Measurements from ENCODE around the gene MRC2. TPM values are rescaled to one million over a fixed set of nuclear protein-coding genes. Genes with fewer than 3 reads are reported as not detected.

MRC2 gene
- total RNA-seq, 4 donors from 2014 or later, result 7.9 to 47.2 (median 14.5) TPM

- no peak overlapping the region for H3K27ac ChIP-seq
- H3K4me3 ChIP-seq, result no peak overlapping the region
- intact Hi-C loops (cut with DNase I; ENCODE audit: low total_unique reads) (no loop called here), in situ Hi-C loops (cut with MboI; ENCODE audit: low pct_ligation_motif_present in 1 of 4, low pct_unique_long_range_greater_than_20kb in 1 of 4, low sequenced_read_pairs in 3 of 4) (no loop called here)
- H3K27me3 ChIP-seq, result no peaks in the 10 kb centered on the region
- H3K36me3 ChIP-seq, result no peaks in the 10 kb centered on the region
- TF ChIP-seq CTCF (IDR thresholded peaks at IDR 0.05) (no peak), POLR2AphosphoS5 (IDR thresholded peaks at IDR 0.05) (no peak), EP300 (IDR thresholded peaks at IDR 0.05; ENCODE audit: low read depth) (no peak), POLR2A (IDR thresholded peaks at IDR 0.05) (no peak)
- H3K9me3 ChIP-seq, result no peaks in the 10 kb centered on the region
- H3K4me1 ChIP-seq, result peaks cover 14 to 24% (median 19%) of the 10 kb centered on the region in 4 donors
- no peak for DNase-seq
- WGBS, 2 donors (ENCODE audit: low coverage in 1 of 2), result 90 to 100% methylated on average over 1 to 3 of the region's 3 CpGs
Observed at GRCh38 chr17:62657145-62657665, 29.7 kb downstream of the MRC2 start.

GRCh38 chr17:62657690-62658089 is 30.2 kb downstream of the MRC2 start:
- Histone ChIP-seq H3K4me3 (no peak overlapping the region), H3K36me3 (no peaks in the 10 kb centered on the region), H3K4me1 (peaks cover 12 to 19% (median 15%) of the 10 kb centered on the region in 4 donors), H3K9me3 (no peaks in the 10 kb centered on the region), H3K27ac (no peak overlapping the region), H3K27me3 (no peaks in the 10 kb centered on the region)
- in situ Hi-C loops (cut with MboI; ENCODE audit: low pct_ligation_motif_present in 1 of 4, low pct_unique_long_range_greater_than_20kb in 1 of 4, low sequenced_read_pairs in 3 of 4) (no loop called here), intact Hi-C loops (cut with DNase I; ENCODE audit: low total_unique reads) (no loop called here)
- WGBS, 2 donors (ENCODE audit: low coverage in 1 of 2), result 92% methylated on average over 9 of the region's 9 CpGs; no CpG with 5 or more reads in 1 of the 2 donors
- no peak for DNase-seq
- TF ChIP-seq POLR2A (IDR thresholded peaks at IDR 0.05), result no peak
- no peak for TF ChIP-seq POLR2AphosphoS5 (IDR thresholded peaks at IDR 0.05)
- TF ChIP-seq CTCF (IDR thresholded peaks at IDR 0.05), result no peak
- TF ChIP-seq EP300 (IDR thresholded peaks at IDR 0.05; ENCODE audit: low read depth), result no peak

- TF ChIP-seq POLR2AphosphoS5 (IDR thresholded peaks at IDR 0.05) (no peak), CTCF (IDR thresholded peaks at IDR 0.05) (no peak), POLR2A (IDR thresholded peaks at IDR 0.05) (no peak), EP300 (IDR thresholded peaks at IDR 0.05; ENCODE audit: low read depth) (no peak)
- H3K4me3 ChIP-seq, result no peak overlapping the region
- DNase-seq, result no peak
- no peaks in the 10 kb centered on the region for H3K36me3 ChIP-seq
- WGBS, 2 donors (ENCODE audit: low coverage in 1 of 2), result 84% methylated on average over 15 of the region's 15 CpGs; no CpG with 5 or more reads in 1 of the 2 donors
- no peaks in the 10 kb centered on the region for H3K9me3 ChIP-seq
- H3K27ac ChIP-seq, result no peak overlapping the region
- H3K27me3 ChIP-seq, result no peaks in the 10 kb centered on the region
- H3K4me1 ChIP-seq, result peaks cover 6 to 13% (median 8%) of the 10 kb centered on the region in 4 donors
- intact Hi-C loops (cut with DNase I; ENCODE audit: low total_unique reads) (no loop called here), in situ Hi-C loops (cut with MboI; ENCODE audit: low pct_ligation_motif_present in 1 of 4, low pct_unique_long_range_greater_than_20kb in 1 of 4, low sequenced_read_pairs in 3 of 4) (no loop called here)
Observed at GRCh38 chr17:62658136-62658920, 30.9 kb downstream of the MRC2 start.

- H3K4me1 ChIP-seq, result no peaks in the 10 kb centered on the region
- in situ Hi-C loops (cut with MboI; ENCODE audit: low pct_ligation_motif_present in 1 of 4, low pct_unique_long_range_greater_than_20kb in 1 of 4, low sequenced_read_pairs in 3 of 4), result no loop called here
- no peaks in the 10 kb centered on the region for H3K27me3 ChIP-seq
- no peak for DNase-seq
- TF ChIP-seq POLR2A (IDR thresholded peaks at IDR 0.05) (no peak), EP300 (IDR thresholded peaks at IDR 0.05; ENCODE audit: low read depth) (no peak), POLR2AphosphoS5 (IDR thresholded peaks at IDR 0.05) (no peak), CTCF (IDR thresholded peaks at IDR 0.05) (no peak)
- WGBS, 2 donors (ENCODE audit: low coverage in 1 of 2), result 89 to 93% methylated on average over 2 of the region's 2 CpGs
- H3K4me3 ChIP-seq, result no peak overlapping the region
- H3K36me3 ChIP-seq, result no peaks in the 10 kb centered on the region
- intact Hi-C loops (cut with DNase I; ENCODE audit: low total_unique reads), result no loop called here
- no peaks in the 10 kb centered on the region for H3K9me3 ChIP-seq
- no peak overlapping the region for H3K27ac ChIP-seq
Observed at GRCh38 chr17:62660629-62661118, 33.2 kb downstream of the MRC2 start.
